CD4-positive, alpha-beta memory T cell (primary cell): ENCODE measurements around the gene SHISA9. TPM values are rescaled to one million over a fixed set of nuclear protein-coding genes. Genes with fewer than 3 reads are reported as not detected.

Experiments
- CTCF ChIA-PET: fragments of 350-600 bp; sonication (Branson Sonifier 250); formaldehyde crosslinking; loops from one replicate; lab custom pipeline; 2021; ENCODE audit warnings: inconsistent platforms; ENCODE audit not compliant: partially characterized antibody; lab: Charles Lee
- POLR2A ChIA-PET: fragments of 350-600 bp; sonication (Branson Sonifier 250); formaldehyde crosslinking; loops from one replicate; lab custom pipeline; 2021; ENCODE audit not compliant: partially characterized antibody; lab: Charles Lee
- DNase-seq, 5 donors: peaks; one replicate each; pipeline versions ENCODE4 v3.0.0 to v3.0.0-alpha.2; 2020 to 2022; ENCODE audit warnings: mixed read lengths in 1 of 5
- H3K27ac ChIP-seq: one replicate; pipeline ENCODE4 v1.7.0; 2013; ENCODE audit warnings: low read depth, low read length
- H3K27me3 ChIP-seq: 2 replicates; pipeline ENCODE4 v1.7.0; 2013; ENCODE audit warnings: mild to moderate bottlenecking, low read length, moderate library complexity; ENCODE audit not compliant: insufficient read depth
- H3K36me3 ChIP-seq: 2 replicates; pipeline ENCODE4 v1.7.0; 2013; ENCODE audit warnings: mild to moderate bottlenecking, low read length, moderate library complexity; ENCODE audit not compliant: insufficient read depth
- H3K4me1 ChIP-seq: 2 replicates; pipeline ENCODE4 v1.7.0; 2013; ENCODE audit warnings: mild to moderate bottlenecking, low read length, moderate library complexity; ENCODE audit not compliant: insufficient read depth
- H3K4me3 ChIP-seq, 2 donors: one replicate each; pipeline ENCODE4 v1.7.0; 2013; ENCODE audit warnings: low read length in 2 of 2, mild to moderate bottlenecking in 1 of 2
- H3K9me3 ChIP-seq, 2 donors: one replicate each; pipeline ENCODE4 v1.7.0; 2013; ENCODE audit warnings: low read length in 2 of 2, control low read depth in 1 of 2; ENCODE audit not compliant: control insufficient read depth in 1 of 2
- H3K27ac Mint-ChIP-seq, 7 donors: one replicate each; pipeline ENCODE4 v1.8.0; 2020 to 2021; ENCODE audit warnings: mixed read lengths in 7 of 7, mild to moderate bottlenecking in 6 of 7, inconsistent platforms in 3 of 7, moderate library complexity in 3 of 7
- H3K27me3 Mint-ChIP-seq, 2 donors: one replicate each; pipeline ENCODE4 v1.8.0; 2020 to 2021; ENCODE audit warnings: mixed read lengths in 2 of 2
- H3K36me3 Mint-ChIP-seq, 2 donors: one replicate each; pipeline ENCODE4 v1.8.0; 2020 to 2021; ENCODE audit warnings: mixed read lengths in 2 of 2, inconsistent platforms in 1 of 2, mild to moderate bottlenecking in 1 of 2
- H3K4me1 Mint-ChIP-seq, 4 donors: one replicate each; pipeline ENCODE4 v1.8.0; 2020 to 2021; ENCODE audit warnings: mixed read lengths in 4 of 4, mild to moderate bottlenecking in 1 of 4
- H3K4me3 Mint-ChIP-seq, 8 donors: one replicate each; pipeline ENCODE4 v1.8.0; 2020 to 2021; ENCODE audit warnings: mixed read lengths in 8 of 8, mild to moderate bottlenecking in 7 of 8, moderate library complexity in 6 of 8, inconsistent platforms in 3 of 8
- H3K9me3 Mint-ChIP-seq, 8 donors: one replicate each; pipeline ENCODE4 v1.8.0; 2020 to 2021; ENCODE audit warnings: mixed read lengths in 8 of 8, mild to moderate bottlenecking in 5 of 8, inconsistent platforms in 3 of 8, moderate library complexity in 1 of 8
- intact Hi-C: fragments of 100-400 bp; cut with micrococcal nuclease; formaldehyde crosslinking; loops from one replicate; pipeline ENCODE4 v1.15.1; 2023
- polyA plus RNA-seq, 2 donors: library from polyadenylated mRNA; unstranded; fragments of 300-500 nt; fragmentation: Illumina TruSeq; gene quantifications; one replicate each; pipeline ENCODE4 v1.2.3, GENCODE V29; 2021
- total RNA-seq, 2 experiments: library from RNA; stranded (reverse); gene quantifications; one replicate each; pipeline ENCODE4 v1.2.3, GENCODE V29; 2021

Gene SHISA9
- total and polyA plus RNA-seq, 4 experiments from 2014 or later: not detected

- Mint-ChIP-seq H3K27ac (no peak overlapping the region), H3K27me3 (no peaks in the 10 kb centered on the region), H3K9me3 (peaks cover 0 to 8% (median 0%) of the 10 kb centered on the region in 8 donors), H3K4me1 (no peaks in the 10 kb centered on the region), H3K36me3 (no peaks in the 10 kb centered on the region), H3K4me3 (no peak overlapping the region)
- no peaks in the 10 kb centered on the region for H3K36me3 ChIP-seq
- ChIA-PET CTCF (no interaction called here), POLR2A (no interaction called here)
- H3K4me3 ChIP-seq: no peak overlapping the region
- H3K27me3 ChIP-seq: no peaks in the 10 kb centered on the region
- H3K4me1 ChIP-seq: no peaks in the 10 kb centered on the region
- no peak overlapping the region for H3K27ac ChIP-seq
- intact Hi-C loops: no loop called here
- DNase-seq: no peak
- H3K9me3 ChIP-seq: no peaks in the 10 kb centered on the region
Observed at GRCh38 chr16:12971241-12971640, 69.8 kb downstream of the SHISA9 start.

- H3K4me3 ChIP-seq: no peak overlapping the region
- intact Hi-C loops: no loop called here
- Mint-ChIP-seq H3K9me3 (peaks cover 0 to 6% (median 0%) of the 10 kb centered on the region in 8 donors), H3K4me1 (no peaks in the 10 kb centered on the region), H3K27me3 (no peaks in the 10 kb centered on the region), H3K36me3 (no peaks in the 10 kb centered on the region), H3K4me3 (no peak overlapping the region), H3K27ac (no peak overlapping the region)
- H3K4me1 ChIP-seq: no peaks in the 10 kb centered on the region
- ChIA-PET CTCF (interaction anchor here (0.7 kb wide), 1 partner anchor 19 kb away, joined by 3 read pairs; no protein-coding TSS in a partner anchor), POLR2A (no interaction called here)
- no peak for DNase-seq
- no peaks in the 10 kb centered on the region for H3K9me3 ChIP-seq
- H3K27ac ChIP-seq: no peak overlapping the region
- no peaks in the 10 kb centered on the region for H3K36me3 ChIP-seq
- H3K27me3 ChIP-seq: no peaks in the 10 kb centered on the region
Observed at GRCh38 chr16:12972246-12972645, 70.8 kb downstream of the SHISA9 start.

- H3K27me3 ChIP-seq: no peaks in the 10 kb centered on the region
- POLR2A ChIA-PET: no interaction called here
- H3K4me3 ChIP-seq: no peak overlapping the region
Observed at GRCh38 chr16:12975766-12976165, 74.4 kb downstream of the SHISA9 start.

GRCh38 chr16:12976496-12976895, 75.1 kb downstream of the SHISA9 start:
- Mint-ChIP-seq H3K4me3 (no peak overlapping the region), H3K9me3 (peaks cover 0 to 23% (median 6%) of the 10 kb centered on the region in 8 donors), H3K27me3 (no peaks in the 10 kb centered on the region), H3K36me3 (no peaks in the 10 kb centered on the region), H3K4me1 (no peaks in the 10 kb centered on the region), H3K27ac (no peak overlapping the region)
- Histone ChIP-seq H3K4me3 (no peak overlapping the region), H3K9me3 (no peaks in the 10 kb centered on the region), H3K27ac (no peak overlapping the region), H3K27me3 (no peaks in the 10 kb centered on the region), H3K36me3 (no peaks in the 10 kb centered on the region), H3K4me1 (no peaks in the 10 kb centered on the region)
- no peak for DNase-seq
- intact Hi-C loops: no loop called here
- CTCF ChIA-PET: no interaction called here
- POLR2A ChIA-PET: no interaction called here

More at GRCh38 chr16:12975766-12976165, 74.4 kb downstream of the SHISA9 start:
- H3K4me1 ChIP-seq: no peaks in the 10 kb centered on the region
- Mint-ChIP-seq H3K9me3 (peaks cover 0 to 16% (median 3%) of the 10 kb centered on the region in 8 donors), H3K4me1 (no peaks in the 10 kb centered on the region), H3K27ac (no peak overlapping the region), H3K4me3 (no peak overlapping the region), H3K36me3 (no peaks in the 10 kb centered on the region), H3K27me3 (no peaks in the 10 kb centered on the region)
- no peak for DNase-seq
- H3K36me3 ChIP-seq: no peaks in the 10 kb centered on the region
- H3K9me3 ChIP-seq: no peaks in the 10 kb centered on the region
- CTCF ChIA-PET: no interaction called here
- intact Hi-C loops: no loop called here
- no peak overlapping the region for H3K27ac ChIP-seq

GRCh38 chr16:12976936-12977335, 75.5 kb downstream of the SHISA9 start:
- Histone ChIP-seq H3K36me3 (no peaks in the 10 kb centered on the region), H3K9me3 (no peaks in the 10 kb centered on the region), H3K4me1 (no peaks in the 10 kb centered on the region), H3K4me3 (no peak overlapping the region), H3K27me3 (no peaks in the 10 kb centered on the region), H3K27ac (no peak overlapping the region)
- Mint-ChIP-seq H3K36me3 (no peaks in the 10 kb centered on the region), H3K4me3 (no peak overlapping the region), H3K27ac (no peak overlapping the region), H3K4me1 (no peaks in the 10 kb centered on the region), H3K9me3 (peaks cover 0 to 27% (median 6%) of the 10 kb centered on the region in 8 donors), H3K27me3 (no peaks in the 10 kb centered on the region)
- intact Hi-C loops: no loop called here
- no peak for DNase-seq
- CTCF ChIA-PET: no interaction called here
- POLR2A ChIA-PET: no interaction called here

GRCh38 chr16:12985516-12985915, 84.1 kb downstream of the SHISA9 start:
- Mint-ChIP-seq H3K4me3 (no peak overlapping the region), H3K27ac (no peak overlapping the region)
- no peak overlapping the region for H3K27ac ChIP-seq

GRCh38 chr16:12988071-12988470, 86.7 kb downstream of the SHISA9 start:
- H3K4me3 Mint-ChIP-seq: no peak overlapping the region
- peaks cover 0 to 2% of the 10 kb centered on the region in 2 donors for H3K27me3 Mint-ChIP-seq
- no peaks in the 10 kb centered on the region for H3K4me1 ChIP-seq
- H3K9me3 ChIP-seq: no peaks in the 10 kb centered on the region
- POLR2A ChIA-PET: no interaction called here
- CTCF ChIA-PET: no interaction called here
- peaks cover 0 to 4% (median 0%) of the 10 kb centered on the region in 4 donors for H3K4me1 Mint-ChIP-seq
- H3K36me3 ChIP-seq: no peaks in the 10 kb centered on the region
- no peak for DNase-seq
- intact Hi-C loops: no loop called here
- peaks cover 0 to 4% (median under 1%) of the 10 kb centered on the region in 8 donors for H3K9me3 Mint-ChIP-seq
- H3K27me3 ChIP-seq: no peaks in the 10 kb centered on the region
- no peak overlapping the region for H3K27ac ChIP-seq
- H3K4me3 ChIP-seq: no peak overlapping the region
- no peaks in the 10 kb centered on the region for H3K36me3 Mint-ChIP-seq
- no peak overlapping the region for H3K27ac Mint-ChIP-seq

More at GRCh38 chr16:12985516-12985915, 84.1 kb downstream of the SHISA9 start:
- H3K27me3 ChIP-seq: no peaks in the 10 kb centered on the region
- H3K4me1 ChIP-seq: no peaks in the 10 kb centered on the region
- ChIA-PET POLR2A (no interaction called here), CTCF (no interaction called here)
- intact Hi-C loops: no loop called here
- no peak overlapping the region for H3K4me3 ChIP-seq
- Mint-ChIP-seq H3K4me1 (peaks cover 0 to 4% (median 0%) of the 10 kb centered on the region in 4 donors), H3K9me3 (peaks cover 0 to 18% (median 7%) of the 10 kb centered on the region in 8 donors), H3K27me3 (peaks cover 2% of the 10 kb centered on the region in 2 donors), H3K36me3 (no peaks in the 10 kb centered on the region)
- DNase-seq: no peak
- H3K36me3 ChIP-seq: no peaks in the 10 kb centered on the region
- H3K9me3 ChIP-seq: no peaks in the 10 kb centered on the region
